SK-N-SH treated with all-trans-retinoic acid at 6 μM for 48 hours (cell line): ENCODE data around the gene FLRT1.

Experiments used
- ATAC-seq: fragments of 200-7000 bp; cut with Tn5 transposase; 3 replicates; pipeline ENCODE4 v1.9.1; 2020; ENCODE audit warnings: mild to moderate bottlenecking, moderate library complexity
- ARNTL ChIP-seq: fragments of 450-650 bp; formaldehyde crosslinking; IDR thresholded peaks from 2 replicates; pipeline ENCODE4 v1.5.0; 2020; ENCODE audit warnings: low read depth, mild to moderate bottlenecking, moderate library complexity, borderline replicate concordance
- BACH2 ChIP-seq: fragments of 250-450 bp; sonication (Bioruptor Pico); IDR thresholded peaks from 2 replicates; pipeline ENCODE4 v1.9.0; 2021; ENCODE audit warnings: mild to moderate bottlenecking, borderline replicate concordance
- CSDC2 ChIP-seq: fragments of 250-450 bp; sonication (Bioruptor Pico); IDR thresholded peaks from 2 replicates; pipeline ENCODE4 v1.5.0; 2020; ENCODE audit warnings: mild to moderate bottlenecking, moderate library complexity
- ESRRG ChIP-seq: fragments of 250-450 bp; sonication (Bioruptor Pico); IDR thresholded peaks from 2 replicates; pipeline ENCODE4 v1.6.1; 2021; ENCODE audit warnings: mild to moderate bottlenecking
- GLIS3 ChIP-seq: fragments of 250-450 bp; sonication (Bioruptor Pico); IDR thresholded peaks from 2 replicates; pipeline ENCODE4 v1.5.0; 2020; ENCODE audit warnings: mild to moderate bottlenecking, moderate library complexity
- ISL1 ChIP-seq: fragments of 250-450 bp; sonication (Bioruptor Pico); IDR thresholded peaks from 2 replicates; pipeline ENCODE4 v2.1.2; 2022; ENCODE audit warnings: mild to moderate bottlenecking, moderate library complexity
- OSR1 ChIP-seq: fragments of 250-450 bp; sonication (Bioruptor Pico); IDR thresholded peaks from 2 replicates; pipeline ENCODE4 v1.8.0; 2022; ENCODE audit warnings: moderate library complexity, mild to moderate bottlenecking, inconsistent platforms
- PATZ1 ChIP-seq: fragments of 250-450 bp; sonication (Bioruptor Pico); IDR thresholded peaks from 2 replicates; pipeline ENCODE4 v1.8.0; 2020; ENCODE audit warnings: mild to moderate bottlenecking, moderate library complexity, borderline replicate concordance
- POU6F1 ChIP-seq: fragments of 250-450 bp; sonication (Bioruptor Pico); IDR thresholded peaks from 2 replicates; pipeline ENCODE4 v1.8.0; 2021; ENCODE audit warnings: low read depth, mild to moderate bottlenecking, moderate library complexity, borderline replicate concordance
- PPARA ChIP-seq: fragments of 250-450 bp; sonication (Bioruptor Pico); IDR thresholded peaks from 2 replicates; pipeline ENCODE4 v1.5.0; 2020; ENCODE audit warnings: mild to moderate bottlenecking, borderline replicate concordance
- RARB ChIP-seq: fragments of 250-450 bp; sonication (Bioruptor Pico); IDR thresholded peaks from 2 replicates; pipeline ENCODE4 v1.8.0; 2021; ENCODE audit warnings: mild to moderate bottlenecking, moderate library complexity
- SNAI2 ChIP-seq: fragments of 250-450 bp; sonication (Bioruptor Pico); IDR thresholded peaks from 2 replicates; pipeline ENCODE4 v1.5.0; 2020; ENCODE audit warnings: mild to moderate bottlenecking, moderate library complexity
- TCF4 ChIP-seq: fragments of 250-450 bp; sonication (Bioruptor Pico); IDR thresholded peaks from 2 replicates; pipeline ENCODE4 v1.8.0; 2021; ENCODE audit warnings: mild to moderate bottlenecking, moderate library complexity, borderline replicate concordance
- TOX ChIP-seq: fragments of 250-450 bp; sonication (Bioruptor Pico); IDR thresholded peaks from 2 replicates; pipeline ENCODE4 v1.8.0; 2021; ENCODE audit warnings: mild to moderate bottlenecking, moderate library complexity, borderline replicate concordance
- TSHZ2 ChIP-seq: fragments of 250-450 bp; sonication (Bioruptor Pico); IDR thresholded peaks from 2 replicates; pipeline ENCODE4 v1.5.0; 2020; ENCODE audit warnings: mild to moderate bottlenecking, moderate library complexity
- ZC3H10 ChIP-seq: fragments of 250-450 bp; sonication (Bioruptor Pico); IDR thresholded peaks from 2 replicates; pipeline ENCODE4 v1.5.1; 2021; ENCODE audit warnings: mild to moderate bottlenecking, moderate library complexity
- ZFP3 ChIP-seq: fragments of 250-450 bp; sonication (Bioruptor Pico); IDR thresholded peaks from 2 replicates; pipeline ENCODE4 v1.5.0; 2020; ENCODE audit warnings: mild to moderate bottlenecking, moderate library complexity
- ZNF565 ChIP-seq: fragments of 450-650 bp; formaldehyde crosslinking; conservative IDR thresholded peaks from 2 replicates; pipeline ENCODE4 v1.5.0; 2020; ENCODE audit warnings: low read depth, mild to moderate bottlenecking, moderate library complexity
- ZNF70 ChIP-seq: fragments of 450-650 bp; formaldehyde crosslinking; IDR thresholded peaks from 2 replicates; pipeline ENCODE4 v1.5.0; 2020; ENCODE audit warnings: mild to moderate bottlenecking, moderate library complexity
- ZNF8 ChIP-seq: fragments of 450-650 bp; formaldehyde crosslinking; IDR thresholded peaks from 2 replicates; pipeline ENCODE4 v1.5.0; 2020; ENCODE audit warnings: mild to moderate bottlenecking, moderate library complexity
- TF ChIP-seq, protein P1 (sequence below): fragments of 250-450 bp; sonication (Bioruptor Pico); IDR thresholded peaks from 2 replicates; pipeline ENCODE4 v1.5.1; 2020; ENCODE audit warnings: low read depth, mild to moderate bottlenecking, moderate library complexity

Gene FLRT1

GRCh38 chr11:64027651-64028397, 7.9 kb upstream of the FLRT1 start:
- no peak for TF ChIP-seq ZC3H10 (CRISPR knock-in tag)
- TF ChIP-seq, all 23 proteins: peak for 0

DNA sequence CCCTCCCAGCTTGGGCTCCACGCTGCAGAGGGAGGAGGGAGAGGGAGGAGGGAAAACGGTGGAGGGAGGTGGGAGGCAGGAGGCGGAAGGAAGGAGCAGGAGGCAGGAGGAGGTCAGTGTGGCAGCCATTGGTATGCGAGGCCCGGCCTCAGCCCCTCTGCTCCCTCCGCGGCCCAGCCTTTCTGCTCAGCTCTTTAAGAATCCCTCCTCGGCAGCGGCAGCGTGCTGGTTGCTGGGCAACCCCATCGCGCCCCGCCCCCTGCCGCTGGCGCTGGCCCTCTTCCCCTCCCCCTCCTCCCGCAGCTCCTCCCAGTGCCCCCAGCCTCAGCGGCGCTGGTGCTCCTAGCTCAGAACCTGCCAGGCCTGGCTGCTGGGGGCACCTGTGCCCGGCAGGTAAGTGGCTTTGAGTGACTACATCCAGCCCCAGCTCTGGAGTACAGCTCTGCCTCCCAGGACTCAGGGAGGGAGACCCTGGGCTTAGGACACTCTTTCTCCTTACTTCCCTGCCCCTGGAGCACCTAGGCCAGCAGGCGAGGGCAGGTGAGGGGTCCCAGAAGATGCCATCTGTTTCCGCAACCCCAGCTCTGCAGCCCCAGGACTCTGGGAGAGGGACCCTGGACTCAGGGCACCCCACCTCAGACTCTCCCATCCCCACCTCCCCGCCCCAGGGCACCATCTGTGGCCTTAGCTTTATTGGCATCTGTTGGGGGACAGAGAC, 7.2 kb upstream of the FLRT1 start:
- ATAC-seq, result peak; percentile 20; the same call in 1 of the 3 replicates
- no peak for TF ChIP-seq ZNF70
- no peak for TF ChIP-seq ZC3H10 (CRISPR knock-in tag)
- no peak for TF ChIP-seq ZNF565

More at GRCh38 chr11:64027651-64028397, 7.9 kb upstream of the FLRT1 start:
- no peak for ATAC-seq

DNA sequence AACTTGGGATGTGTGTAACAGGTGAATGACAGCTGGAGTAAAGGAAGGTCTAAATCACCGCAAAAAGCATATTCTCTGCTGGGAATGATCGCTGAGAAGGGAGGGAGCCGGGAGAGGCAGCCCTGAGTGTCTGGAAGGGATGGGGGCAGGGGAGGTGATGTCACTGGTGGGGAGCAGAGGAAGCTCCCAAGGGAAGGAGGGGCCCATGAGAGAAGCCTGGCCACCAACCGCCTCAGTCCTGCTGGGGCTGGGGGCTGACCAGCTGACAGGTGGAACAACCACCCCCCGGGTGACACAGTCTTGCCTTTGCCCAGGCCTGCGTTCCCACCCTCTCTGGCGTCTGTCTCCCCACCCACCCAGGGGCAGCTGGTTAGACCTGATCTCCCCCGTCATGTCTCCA, 6.0 kb upstream of the FLRT1 start:
- TF ChIP-seq PPARA (CRISPR knock-in tag) (no peak), POU6F1 (CRISPR knock-in tag) (no peak), CSDC2 (no peak), ZNF8 (CRISPR knock-in tag) (no peak)
- no peak for ATAC-seq

DNA sequence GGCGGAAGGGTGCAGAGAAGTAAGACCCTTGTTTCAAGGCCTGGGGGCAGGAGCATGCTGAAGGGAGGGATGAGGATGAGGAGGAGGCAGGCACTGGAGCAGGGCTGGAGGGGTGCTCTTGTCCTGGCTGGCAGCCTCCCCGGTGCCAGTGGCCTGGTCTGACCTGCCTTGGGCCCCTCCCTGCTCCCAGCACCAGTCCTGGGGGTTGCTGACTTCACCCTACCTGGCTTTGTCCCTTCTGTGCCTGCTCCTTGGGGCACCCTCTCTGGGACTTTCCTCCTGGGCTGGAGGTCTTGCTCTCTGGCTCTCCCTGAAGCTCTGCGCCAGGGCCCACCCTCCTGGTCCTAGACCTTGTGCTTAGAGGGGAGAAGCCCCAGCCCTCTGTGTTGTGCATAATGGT, 4.7 kb upstream of the FLRT1 start:
- no peak for ATAC-seq
- TF ChIP-seq GLIS3 (CRISPR knock-in tag) (no peak), BACH2 (CRISPR knock-in tag) (no peak), POU6F1 (CRISPR knock-in tag) (no peak), ISL1 (no peak), ARNTL (CRISPR knock-in tag) (no peak), SNAI2 (CRISPR knock-in tag) (no peak), ZC3H10 (CRISPR knock-in tag) (no peak), ESRRG (CRISPR knock-in tag) (no peak), CSDC2 (no peak), TCF4 (no peak), PPARA (CRISPR knock-in tag) (no peak), ZFP3 (CRISPR knock-in tag) (no peak), ZNF70 (no peak), ZNF8 (CRISPR knock-in tag) (no peak), TOX (CRISPR knock-in tag) (no peak), OSR1 (no peak), ZNF565 (no peak)
- TF ChIP-seq, protein P1, sequence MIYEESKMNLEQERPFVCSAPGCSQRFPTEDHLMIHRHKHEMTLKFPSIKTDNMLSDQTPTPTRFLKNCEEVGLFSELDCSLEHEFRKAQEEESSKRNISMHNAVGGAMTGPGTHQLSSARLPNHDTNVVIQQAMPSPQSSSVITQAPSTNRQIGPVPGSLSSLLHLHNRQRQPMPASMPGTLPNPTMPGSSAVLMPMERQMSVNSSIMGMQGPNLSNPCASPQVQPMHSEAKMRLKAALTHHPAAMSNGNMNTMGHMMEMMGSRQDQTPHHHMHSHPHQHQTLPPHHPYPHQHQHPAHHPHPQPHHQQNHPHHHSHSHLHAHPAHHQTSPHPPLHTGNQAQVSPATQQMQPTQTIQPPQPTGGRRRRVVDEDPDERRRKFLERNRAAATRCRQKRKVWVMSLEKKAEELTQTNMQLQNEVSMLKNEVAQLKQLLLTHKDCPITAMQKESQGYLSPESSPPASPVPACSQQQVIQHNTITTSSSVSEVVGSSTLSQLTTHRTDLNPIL (CRISPR knock-in tag), result no peak

GRCh38 chr11:64032050-64032449, 3.7 kb upstream of the FLRT1 start:
- no peak for TF ChIP-seq ARNTL (CRISPR knock-in tag)
- no peak for TF ChIP-seq ZNF565
- TF ChIP-seq TSHZ2 (CRISPR knock-in tag), result no peak
- no peak for TF ChIP-seq PATZ1
- no peak for TF ChIP-seq POU6F1 (CRISPR knock-in tag)
- TF ChIP-seq RARB (CRISPR knock-in tag), result no peak
- no peak for TF ChIP-seq CSDC2
- TF ChIP-seq BACH2 (CRISPR knock-in tag), result no peak
- TF ChIP-seq ZNF70, result no peak
- no peak for TF ChIP-seq OSR1
- TF ChIP-seq ISL1, result no peak
- ATAC-seq, result no peak
